ENCODE measurements around the gene NLGN1. TPM values are rescaled to one million over a fixed set of nuclear protein-coding genes. Genes with fewer than 3 reads are reported as not detected.

The NLGN1 gene
- total RNA-seq, 4 donors from 2014 or later = 12.9 to 20.9 (median 18.0) TPM

DNA sequence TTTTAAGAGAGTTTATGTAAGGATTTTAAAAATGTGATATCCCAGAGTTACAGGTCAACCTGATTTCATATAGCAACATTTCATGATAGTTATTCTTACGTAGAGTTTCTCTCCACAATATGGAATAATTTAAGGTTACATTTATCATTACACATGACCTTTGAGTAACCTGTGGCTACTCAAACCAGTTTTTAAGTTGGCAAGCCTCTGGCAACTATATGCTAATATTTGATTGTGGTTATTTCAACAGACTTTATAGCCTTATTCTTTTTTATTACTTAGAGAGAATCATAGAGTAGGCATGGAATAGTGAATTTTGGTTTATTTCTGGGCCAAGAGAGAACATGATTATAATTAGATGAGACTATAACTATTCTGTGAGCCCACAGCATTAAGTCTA, 504.9 kb downstream of the NLGN1 start:
- 94% methylated on average over 1 of the region's 1 CpG for WGBS
- intact Hi-C loops (cut with DNase I) = no loop called here

DNA sequence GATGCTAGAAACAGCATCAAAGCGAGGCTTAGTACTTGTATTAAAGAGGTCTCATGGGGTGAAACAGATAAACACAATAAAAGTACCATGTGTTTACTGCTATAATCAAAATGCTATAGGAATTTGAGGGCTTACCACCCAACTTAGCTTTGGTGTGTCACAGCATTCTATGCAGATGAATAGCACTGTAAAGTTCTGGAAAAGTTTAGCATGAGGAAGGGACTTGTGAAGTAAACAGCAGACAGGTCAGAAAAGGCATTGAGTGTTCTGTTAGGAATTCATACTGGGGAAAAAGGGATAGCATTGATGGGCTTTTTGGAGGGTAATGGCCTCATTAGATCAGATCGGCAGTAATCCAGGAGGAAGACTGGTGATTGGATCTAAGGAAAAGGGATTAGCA, 505.3 kb downstream of the NLGN1 start:
- Histone ChIP-seq H3K36me3 (no peaks in the 10 kb centered on the region), H3K4me3 (no peak overlapping the region), H3K9me3 (no peaks in the 10 kb centered on the region), H3K4me1 (no peaks in the 10 kb centered on the region), H3K27me3 (no peaks in the 10 kb centered on the region), H3K27ac (replicated peaks in 1 of 4) (no peak overlapping the region)
- 96% methylated on average over 2 of the region's 2 CpGs for WGBS
- intact Hi-C loops (cut with DNase I) = no loop called here
- TF ChIP-seq POLR2AphosphoS5 (IDR thresholded peaks at IDR 0.05) (no peak), EP300 (IDR thresholded peaks at IDR 0.05) (no peak), POLR2A (IDR thresholded peaks at IDR 0.05; ENCODE audit: low read depth) (no peak)
- TF ChIP-seq, protein P1, sequence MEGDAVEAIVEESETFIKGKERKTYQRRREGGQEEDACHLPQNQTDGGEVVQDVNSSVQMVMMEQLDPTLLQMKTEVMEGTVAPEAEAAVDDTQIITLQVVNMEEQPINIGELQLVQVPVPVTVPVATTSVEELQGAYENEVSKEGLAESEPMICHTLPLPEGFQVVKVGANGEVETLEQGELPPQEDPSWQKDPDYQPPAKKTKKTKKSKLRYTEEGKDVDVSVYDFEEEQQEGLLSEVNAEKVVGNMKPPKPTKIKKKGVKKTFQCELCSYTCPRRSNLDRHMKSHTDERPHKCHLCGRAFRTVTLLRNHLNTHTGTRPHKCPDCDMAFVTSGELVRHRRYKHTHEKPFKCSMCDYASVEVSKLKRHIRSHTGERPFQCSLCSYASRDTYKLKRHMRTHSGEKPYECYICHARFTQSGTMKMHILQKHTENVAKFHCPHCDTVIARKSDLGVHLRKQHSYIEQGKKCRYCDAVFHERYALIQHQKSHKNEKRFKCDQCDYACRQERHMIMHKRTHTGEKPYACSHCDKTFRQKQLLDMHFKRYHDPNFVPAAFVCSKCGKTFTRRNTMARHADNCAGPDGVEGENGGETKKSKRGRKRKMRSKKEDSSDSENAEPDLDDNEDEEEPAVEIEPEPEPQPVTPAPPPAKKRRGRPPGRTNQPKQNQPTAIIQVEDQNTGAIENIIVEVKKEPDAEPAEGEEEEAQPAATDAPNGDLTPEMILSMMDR (IDR thresholded peaks at IDR 0.05) = no peak
- no peak for DNase-seq (ENCODE audit: extremely low spot score)

More for the DNA sequence above, 504.9 kb downstream of the NLGN1 start:
- Histone ChIP-seq H3K27ac (replicated peaks in 1 of 4) (no peak overlapping the region), H3K4me1 (no peaks in the 10 kb centered on the region), H3K27me3 (no peaks in the 10 kb centered on the region), H3K4me3 (no peak overlapping the region), H3K36me3 (no peaks in the 10 kb centered on the region), H3K9me3 (no peaks in the 10 kb centered on the region)
- TF ChIP-seq, protein P1 (IDR thresholded peaks at IDR 0.05) = no peak
- TF ChIP-seq POLR2A (IDR thresholded peaks at IDR 0.05; ENCODE audit: low read depth) (no peak), POLR2AphosphoS5 (IDR thresholded peaks at IDR 0.05) (no peak), EP300 (IDR thresholded peaks at IDR 0.05) (no peak)
- no peak for DNase-seq (ENCODE audit: extremely low spot score)

DNA sequence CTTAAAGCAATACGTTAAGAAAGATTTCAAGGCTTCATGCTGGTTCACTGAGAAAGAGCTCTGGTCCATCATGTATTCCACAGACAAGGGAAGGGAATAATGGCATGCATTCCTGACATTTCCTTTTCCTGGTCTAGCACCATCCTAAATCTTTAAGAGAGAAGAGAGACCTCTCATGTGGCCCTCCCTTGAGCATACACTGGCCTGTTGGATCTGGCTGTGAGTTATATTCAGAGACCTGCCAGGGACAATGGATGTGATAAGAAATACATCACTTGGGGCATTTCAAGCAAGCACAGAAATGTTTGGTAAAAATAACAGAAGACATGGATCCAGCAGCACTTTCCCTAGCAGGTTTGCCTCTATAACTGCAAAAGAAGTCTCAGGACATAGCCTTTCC, 507.8 kb downstream of the NLGN1 start:
- WGBS = 100% methylated on average over 1 of the region's 1 CpG
- DNase-seq (ENCODE audit: extremely low spot score) = no peak
- Histone ChIP-seq H3K27me3 (no peaks in the 10 kb centered on the region), H3K36me3 (no peaks in the 10 kb centered on the region), H3K27ac (replicated peaks in 1 of 4) (no peak overlapping the region), H3K4me1 (no peaks in the 10 kb centered on the region), H3K4me3 (no peak overlapping the region), H3K9me3 (no peaks in the 10 kb centered on the region)
- no peak for TF ChIP-seq POLR2AphosphoS5 (IDR thresholded peaks at IDR 0.05)
- TF ChIP-seq POLR2A (IDR thresholded peaks at IDR 0.05; ENCODE audit: low read depth) = no peak
- TF ChIP-seq, protein P1 (IDR thresholded peaks at IDR 0.05) = no peak
- no peak for TF ChIP-seq EP300 (IDR thresholded peaks at IDR 0.05)
- intact Hi-C loops (cut with DNase I) = no loop called here

DNA sequence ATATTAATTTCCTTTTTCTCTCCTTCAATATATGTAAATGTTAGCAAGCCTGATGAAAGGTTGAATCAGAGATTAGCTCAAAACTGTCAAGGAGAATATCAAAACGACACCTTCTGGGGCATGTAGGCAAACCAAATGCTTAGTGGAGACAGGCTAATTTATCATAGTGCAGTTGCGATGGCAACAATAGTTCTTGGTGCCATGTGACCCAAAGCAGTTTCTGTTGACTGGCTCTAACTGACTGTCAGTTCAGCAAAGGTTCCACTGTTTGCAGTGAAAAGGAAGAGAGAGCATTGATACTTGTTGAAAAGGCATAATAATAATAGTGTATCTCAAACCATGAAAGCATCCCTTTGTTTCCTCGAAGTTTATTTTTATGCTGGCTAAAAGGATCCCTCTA, 513.9 kb downstream of the NLGN1 start:
- 32% methylated on average over 3 of the region's 3 CpGs for WGBS
- no peak for TF ChIP-seq EP300 (IDR thresholded peaks at IDR 0.05)
- Histone ChIP-seq H3K4me3 (no peak overlapping the region), H3K36me3 (no peaks in the 10 kb centered on the region), H3K27me3 (no peaks in the 10 kb centered on the region), H3K4me1 (peaks cover 0 to 6% (median 4%) of the 10 kb centered on the region in 4 donors), H3K27ac (replicated peaks in 1 of 4) (no peak overlapping the region), H3K9me3 (no peaks in the 10 kb centered on the region)
- no peak for DNase-seq (ENCODE audit: extremely low spot score)
- intact Hi-C loops (cut with DNase I) = no loop called here

DNA sequence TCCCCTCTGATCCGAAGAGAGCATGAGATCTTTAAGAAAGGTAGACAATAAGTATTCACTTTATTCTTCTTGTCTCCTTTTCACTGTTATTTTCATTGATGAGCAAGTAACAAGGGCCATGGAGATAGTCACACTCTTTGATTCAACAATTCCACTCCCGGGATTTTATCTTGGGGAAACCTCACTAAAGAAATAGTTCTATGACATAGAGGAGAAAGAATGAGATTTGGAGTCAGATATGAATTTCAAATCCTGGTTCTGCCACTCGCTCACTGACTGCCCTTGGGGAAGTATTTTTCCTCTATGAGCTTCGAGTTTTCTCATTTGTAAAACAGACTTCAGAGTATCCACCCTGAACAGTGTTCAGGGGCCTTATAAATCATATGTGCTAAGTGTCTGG, 514.6 kb downstream of the NLGN1 start:
- no peaks in the 10 kb centered on the region for H3K36me3 ChIP-seq
- no peak overlapping the region for H3K4me3 ChIP-seq
- no peaks in the 10 kb centered on the region for H3K27me3 ChIP-seq
- TF ChIP-seq POLR2AphosphoS5 (IDR thresholded peaks at IDR 0.05) (no peak), EP300 (IDR thresholded peaks at IDR 0.05) (no peak), POLR2A (IDR thresholded peaks at IDR 0.05; ENCODE audit: low read depth) (no peak)
- TF ChIP-seq, protein P1 (IDR thresholded peaks at IDR 0.05) = no peak
- peaks cover 0 to 6% (median 4%) of the 10 kb centered on the region in 4 donors for H3K4me1 ChIP-seq
- intact Hi-C loops (cut with DNase I) = no loop called here
- no peak for DNase-seq (ENCODE audit: extremely low spot score)
- no peak overlapping the region for H3K27ac ChIP-seq (replicated peaks in 1 of 4)
- WGBS = 71% methylated on average over 4 of the region's 4 CpGs
- no peaks in the 10 kb centered on the region for H3K9me3 ChIP-seq
